ENCODE measurements around the gene RPL11. TPM values are rescaled to one million over a fixed set of nuclear protein-coding genes. Genes with fewer than 3 reads are reported as not detected.
A peak's percentile ranks its signal among the peaks of the same experiment; 100 is the strongest.
"Not testable (repeated sequence)": the region's sequence is repeated elsewhere in the genome, so short reads cannot be mapped to it uniquely, and the experiment has no call there.

The RPL11 gene
- total RNA-seq, 1 experiment from 2014 or later = 1,563 TPM

GRCh38 chr1:23688281-23688680, 3.3 kb upstream of the RPL11 start:
- not testable (repeated sequence) for H3K27me3 Mint-ChIP-seq (ENCODE audit: insufficient read depth, unreplicated experiment)

GRCh38 chr1:23692308-23692871, 784 bp downstream of the RPL11 start:
- Mint-ChIP-seq H3K27me3 (ENCODE audit: insufficient read depth, unreplicated experiment) (no peaks in the 10 kb centered on the region), H3K4me1 (ENCODE audit: insufficient read depth, unreplicated experiment) (peaks cover 35% of the 10 kb centered on the region), H3K27ac (ENCODE audit: low read depth, unreplicated experiment) (peak overlapping the region; percentile 97), H3K36me3 (ENCODE audit: insufficient read depth, unreplicated experiment) (peaks cover 61% of the 10 kb centered on the region), H3K4me3 (ENCODE audit: unreplicated experiment) (peak overlapping the region; percentile 88), H3K9me3 (ENCODE audit: unreplicated experiment) (no peaks in the 10 kb centered on the region)
- no peak for DNase-seq (ENCODE audit: unreplicated experiment)
- no TSS peak for BruUV-seq (replicated peaks)
- ChIA-PET POLR2A (interaction anchor here (0.6 to 5.0 kb wide), 24 partner anchors 8 to 348 kb away, joined by 3 to 95 read pairs (median 8); partner anchors contain the start of genes ELOA, HNRNPR, ID3 and PITHD1), CTCF (interaction anchor here (0.7 to 1.3 kb wide), 4 partner anchors 10 to 183 kb away, joined by 3 to 6 read pairs (median 4); no protein-coding TSS in a partner anchor)
- intact Hi-C loops (cut with micrococcal nuclease) = no loop called here
- TF ChIP-seq, protein P1, sequence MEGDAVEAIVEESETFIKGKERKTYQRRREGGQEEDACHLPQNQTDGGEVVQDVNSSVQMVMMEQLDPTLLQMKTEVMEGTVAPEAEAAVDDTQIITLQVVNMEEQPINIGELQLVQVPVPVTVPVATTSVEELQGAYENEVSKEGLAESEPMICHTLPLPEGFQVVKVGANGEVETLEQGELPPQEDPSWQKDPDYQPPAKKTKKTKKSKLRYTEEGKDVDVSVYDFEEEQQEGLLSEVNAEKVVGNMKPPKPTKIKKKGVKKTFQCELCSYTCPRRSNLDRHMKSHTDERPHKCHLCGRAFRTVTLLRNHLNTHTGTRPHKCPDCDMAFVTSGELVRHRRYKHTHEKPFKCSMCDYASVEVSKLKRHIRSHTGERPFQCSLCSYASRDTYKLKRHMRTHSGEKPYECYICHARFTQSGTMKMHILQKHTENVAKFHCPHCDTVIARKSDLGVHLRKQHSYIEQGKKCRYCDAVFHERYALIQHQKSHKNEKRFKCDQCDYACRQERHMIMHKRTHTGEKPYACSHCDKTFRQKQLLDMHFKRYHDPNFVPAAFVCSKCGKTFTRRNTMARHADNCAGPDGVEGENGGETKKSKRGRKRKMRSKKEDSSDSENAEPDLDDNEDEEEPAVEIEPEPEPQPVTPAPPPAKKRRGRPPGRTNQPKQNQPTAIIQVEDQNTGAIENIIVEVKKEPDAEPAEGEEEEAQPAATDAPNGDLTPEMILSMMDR (IDR thresholded peaks at IDR 0.05; ENCODE audit: unreplicated experiment) = no peak

More at GRCh38 chr1:23688281-23688680, 3.3 kb upstream of the RPL11 start:
- intact Hi-C loops (cut with micrococcal nuclease); H3K4me1 Mint-ChIP-seq (ENCODE audit: insufficient read depth, unreplicated experiment); BruUV-seq (replicated peaks); H3K27ac Mint-ChIP-seq (ENCODE audit: low read depth, unreplicated experiment); CTCF ChIA-PET; H3K4me3 Mint-ChIP-seq (ENCODE audit: unreplicated experiment); H3K9me3 Mint-ChIP-seq (ENCODE audit: unreplicated experiment); DNase-seq (ENCODE audit: unreplicated experiment): not testable (repeated sequence)
- peaks cover 20% of the 10 kb centered on the region for H3K36me3 Mint-ChIP-seq (ENCODE audit: insufficient read depth, unreplicated experiment)
- POLR2A ChIA-PET = interaction anchor here (1.4 kb wide), 1 partner anchor 10 kb away, joined by 3 read pairs; no protein-coding TSS in a partner anchor

DNA sequence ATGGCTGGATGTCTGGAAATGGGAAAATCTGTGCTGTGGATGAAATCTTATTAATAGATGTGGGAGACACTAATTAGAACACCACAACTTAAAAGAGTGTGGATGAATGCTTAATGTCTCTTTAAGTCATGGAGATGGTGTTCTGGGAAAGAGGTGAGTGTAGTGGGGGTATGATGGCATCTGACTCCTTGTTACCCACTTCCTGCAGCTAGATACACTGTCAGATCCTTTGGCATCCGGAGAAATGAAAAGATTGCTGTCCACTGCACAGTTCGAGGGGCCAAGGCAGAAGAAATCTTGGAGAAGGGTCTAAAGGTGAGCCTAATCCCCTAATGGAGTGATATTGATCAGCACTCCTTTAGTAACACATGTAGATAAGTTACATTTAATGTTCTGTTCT, 2.0 kb downstream of the RPL11 start:
- Mint-ChIP-seq H3K4me1 (ENCODE audit: insufficient read depth, unreplicated experiment) (peaks cover 40% of the 10 kb centered on the region), H3K36me3 (ENCODE audit: insufficient read depth, unreplicated experiment) (peaks cover 73% of the 10 kb centered on the region), H3K27me3 (ENCODE audit: insufficient read depth, unreplicated experiment) (no peaks in the 10 kb centered on the region), H3K27ac (ENCODE audit: low read depth, unreplicated experiment) (peak overlapping the region; percentile 39), H3K4me3 (ENCODE audit: unreplicated experiment) (peak overlapping the region; percentile 88), H3K9me3 (ENCODE audit: unreplicated experiment) (no peaks in the 10 kb centered on the region)
- CTCF ChIA-PET = interaction anchor here (1.2 kb wide), 3 partner anchors 9 to 78 kb away, joined by 3 to 4 read pairs (median 3); no protein-coding TSS in a partner anchor
- POLR2A ChIA-PET = interaction anchor here (0.6 to 5.0 kb wide), 7 partner anchors 51 to 264 kb away, joined by 3 to 95 read pairs (median 5); partner anchors contain the start of genes ELOA and ID3
- intact Hi-C loops (cut with micrococcal nuclease) = no loop called here
- TF ChIP-seq, protein P1 (IDR thresholded peaks at IDR 0.05; ENCODE audit: unreplicated experiment) = no peak
- DNase-seq (ENCODE audit: unreplicated experiment) = no peak
- no TSS peak for BruUV-seq (replicated peaks)

DNA sequence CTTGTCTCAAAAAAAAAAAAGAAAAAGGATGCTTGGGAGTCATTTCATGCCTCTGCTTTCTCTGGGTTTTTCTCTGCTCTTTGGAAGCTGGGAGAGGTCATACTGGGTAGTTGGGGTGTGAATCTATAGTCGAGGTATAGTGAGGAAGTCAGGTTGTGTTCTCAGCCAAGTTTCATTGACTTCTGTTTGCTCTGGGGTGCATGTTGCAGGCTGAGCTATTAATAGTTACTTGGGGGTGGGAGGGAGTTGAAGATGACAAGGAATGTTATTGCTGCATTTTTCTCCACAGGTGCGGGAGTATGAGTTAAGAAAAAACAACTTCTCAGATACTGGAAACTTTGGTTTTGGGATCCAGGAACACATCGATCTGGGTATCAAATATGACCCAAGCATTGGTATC, 2.8 kb downstream of the RPL11 start:
- ChIA-PET CTCF (interaction anchor here (1.2 kb wide), 2 partner anchors 57 to 77 kb away, joined by 3 to 4 read pairs; no protein-coding TSS in a partner anchor), POLR2A (interaction anchor here (0.7 to 5.0 kb wide), 4 partner anchors 10 to 354 kb away, joined by 3 to 95 read pairs (median 6); partner anchors contain the start of gene ELOA)
- H3K9me3 Mint-ChIP-seq (ENCODE audit: unreplicated experiment) = no peaks in the 10 kb centered on the region
- peaks cover 81% of the 10 kb centered on the region for H3K36me3 Mint-ChIP-seq (ENCODE audit: insufficient read depth, unreplicated experiment)
- H3K4me3 Mint-ChIP-seq (ENCODE audit: unreplicated experiment) = peak overlapping the region; percentile 88
- TF ChIP-seq, protein P1 (IDR thresholded peaks at IDR 0.05; ENCODE audit: unreplicated experiment) = no peak
- no TSS peak for BruUV-seq (replicated peaks)
- intact Hi-C loops (cut with micrococcal nuclease) = no loop called here
- no peak for DNase-seq (ENCODE audit: unreplicated experiment)
- peaks cover 41% of the 10 kb centered on the region for H3K4me1 Mint-ChIP-seq (ENCODE audit: insufficient read depth, unreplicated experiment)
- H3K27me3 Mint-ChIP-seq (ENCODE audit: insufficient read depth, unreplicated experiment) = no peaks in the 10 kb centered on the region
- peak overlapping the region; percentile 39 for H3K27ac Mint-ChIP-seq (ENCODE audit: low read depth, unreplicated experiment)
